Liver (tissue), 9 donors: Measurements from ENCODE around the gene TMEM109. TPM values are rescaled to one million over a fixed set of nuclear protein-coding genes. Genes with fewer than 3 reads are reported as not detected.

Experiments
- DNase-seq: peaks from one replicate; pipeline ENCODE4 v3.0.0-alpha.2; 2017; ENCODE audit warnings: low spot score
- H3K27ac ChIP-seq, 2 donors: one replicate each; pipeline ENCODE4 v1.7.0; 2013; ENCODE audit warnings: inconsistent platforms in 2 of 2, low read length in 2 of 2, control low read depth in 1 of 2, low read depth in 1 of 2, mild to moderate bottlenecking in 1 of 2
- H3K27me3 ChIP-seq, 4 donors: one replicate each; pipeline versions ENCODE4 v1.6.1 to v1.7.0; 2013; ENCODE audit warnings: low read length in 3 of 4, inconsistent platforms in 1 of 4, mild to moderate bottlenecking in 1 of 4, moderate library complexity in 1 of 4; ENCODE audit not compliant: control insufficient read depth in 4 of 4, insufficient read depth in 4 of 4
- H3K36me3 ChIP-seq, 4 donors: one replicate each; pipeline versions ENCODE4 v1.6.1 to v1.7.0; 2013; ENCODE audit warnings: low read length in 3 of 4, mild to moderate bottlenecking in 3 of 4, low read depth in 1 of 4, moderate library complexity in 1 of 4; ENCODE audit not compliant: control insufficient read depth in 4 of 4, insufficient read depth in 3 of 4
- H3K4me1 ChIP-seq, 4 donors: one replicate each; pipeline versions ENCODE4 v1.6.1 to v1.7.0; 2013; ENCODE audit warnings: low read length in 3 of 4, mild to moderate bottlenecking in 3 of 4, moderate library complexity in 1 of 4; ENCODE audit not compliant: control insufficient read depth in 4 of 4, insufficient read depth in 4 of 4
- H3K4me3 ChIP-seq, 3 donors: one replicate each; pipeline versions ENCODE4 v1.6.1 to v1.7.0; 2013; ENCODE audit warnings: low read length in 3 of 3, control low read depth in 1 of 3, low read depth in 1 of 3, mild to moderate bottlenecking in 1 of 3
- H3K9ac ChIP-seq, 2 donors: one replicate each; pipeline ENCODE4 v1.7.0; 2013; ENCODE audit warnings: low read length in 2 of 2, mild to moderate bottlenecking in 2 of 2, moderate library complexity in 2 of 2, control low read depth in 1 of 2, low read depth in 1 of 2
- H3K9me3 ChIP-seq, 4 donors: one replicate each; pipeline versions ENCODE4 v1.6.1 to v1.7.0; 2013; ENCODE audit warnings: low read length in 3 of 4; ENCODE audit not compliant: control insufficient read depth in 4 of 4
- CTCF ChIP-seq: fragments of 150-350 bp; IDR thresholded peaks from 2 replicates; pipeline ENCODE4 v1.5.1; 2017; ENCODE audit warnings: improper control_type of control experiment, low read depth, low read length; ENCODE audit not compliant: missing input control
- EGR1 ChIP-seq, 2 donors: IDR thresholded peaks; 2 replicates each; pipeline ENCODE4 v1.6.1; 2016 to 2018; ENCODE audit warnings: antibody characterized with exemption in 2 of 2, low read depth in 2 of 2
- FOXA1 ChIP-seq: IDR thresholded peaks from 2 replicates; pipeline ENCODE4 v1.6.1; 2016; ENCODE audit warnings: antibody characterized with exemption
- FOXA2 ChIP-seq: IDR thresholded peaks from 2 replicates; pipeline ENCODE4 v1.6.1; 2016; ENCODE audit warnings: antibody characterized with exemption
- GABPA ChIP-seq, 2 donors: IDR thresholded peaks in 1 of 2; conservative IDR thresholded peaks in 1 of 2; 2 replicates each; pipeline ENCODE4 v1.6.1; 2016; ENCODE audit warnings: antibody characterized with exemption in 2 of 2, mild to moderate bottlenecking in 1 of 2, moderate library complexity in 1 of 2
- HNF4A ChIP-seq, 2 donors: conservative IDR thresholded peaks; 2 replicates each; pipeline ENCODE4 v1.6.1; 2016; ENCODE audit warnings: antibody characterized with exemption in 2 of 2, mild to moderate bottlenecking in 2 of 2
- HNF4G ChIP-seq: IDR thresholded peaks from 2 replicates; pipeline ENCODE4 v1.6.1; 2016; ENCODE audit warnings: antibody characterized with exemption
- JUND ChIP-seq, 2 donors: IDR thresholded peaks; 2 replicates each; pipeline ENCODE4 v1.6.1; 2016; ENCODE audit warnings: antibody characterized with exemption in 2 of 2
- NR2F2 ChIP-seq: IDR thresholded peaks from 2 replicates; pipeline ENCODE4 v1.6.1; 2016; ENCODE audit warnings: antibody characterized with exemption
- RAD21 ChIP-seq, 2 donors: IDR thresholded peaks; 2 replicates each; pipeline ENCODE4 v1.6.1; 2016; ENCODE audit warnings: antibody characterized with exemption in 2 of 2, mild to moderate bottlenecking in 2 of 2
- RXRA ChIP-seq, 2 donors: IDR thresholded peaks; 2 replicates each; pipeline ENCODE4 v1.6.1; 2017 to 2018; ENCODE audit warnings: antibody characterized with exemption in 2 of 2, mild to moderate bottlenecking in 1 of 2
- TAF1 ChIP-seq: conservative IDR thresholded peaks from 2 replicates; pipeline ENCODE4 v1.6.1; 2016; ENCODE audit warnings: antibody characterized with exemption, mild to moderate bottlenecking
- YY1 ChIP-seq: IDR thresholded peaks from 2 replicates; pipeline ENCODE4 v1.6.1; 2016; ENCODE audit warnings: antibody characterized with exemption, mild to moderate bottlenecking
- WGBS: extraction: QIAGEN DNeasy Blood & Tissue Kit; methylation state at CpG from one replicate; pipeline ENCODE4 v1.1.7; 2013; 5-methylcytosine and 5-hydroxymethylcytosine counted together
- polyA plus RNA-seq, 2 donors: library from polyadenylated mRNA; stranded (reverse) in 1 of 2; unstranded in 1 of 2; fragments of 200-250 nt in 1 of 2; fragments of >200 nt in 1 of 2; fragmentation: Nextera tagmentation in 1 of 2; extraction: Ambion mirVana in 1 of 2; gene quantifications; one replicate each; pipeline versions ENCODE4 v1.2.1 to v1.2.3, GENCODE V29; 2013 to 2015
- total RNA-seq, 2 donors: library from RNA; depleted of rRNA; stranded (reverse); fragments of >200 nt; gene quantifications; one replicate each; pipeline ENCODE4 v1.2.3, GENCODE V29; 2014
- TF ChIP-seq, protein P1 (sequence below): IDR thresholded peaks from 2 replicates; pipeline ENCODE4 v1.6.1; 2016; ENCODE audit warnings: antibody characterized with exemption
- TF ChIP-seq, protein P2 (sequence below): IDR thresholded peaks from 2 replicates; pipeline ENCODE4 v1.6.1; 2016; ENCODE audit warnings: antibody characterized with exemption
- TF ChIP-seq, protein P3 (sequence below): IDR thresholded peaks from 2 replicates; pipeline ENCODE4 v1.6.1; 2016; ENCODE audit warnings: antibody characterized with exemption
- TF ChIP-seq, protein P4 (sequence below): IDR thresholded peaks from 2 replicates; pipeline ENCODE4 v1.6.1; 2016; ENCODE audit warnings: antibody characterized with exemption, mild to moderate bottlenecking
- donor health status: healthy.
- donor health status: healthy.
- donor health status: healthy.
- donor health status: healthy.
- donor health status: healthy.

Gene TMEM109
- total and polyA plus RNA-seq, 4 donors = 20.6 to 40.3 (median 30.6) TPM

GRCh38 chr11:60955571-60955970 is 41.6 kb downstream of the TMEM109 start (continued):
- TF ChIP-seq, protein P1, sequence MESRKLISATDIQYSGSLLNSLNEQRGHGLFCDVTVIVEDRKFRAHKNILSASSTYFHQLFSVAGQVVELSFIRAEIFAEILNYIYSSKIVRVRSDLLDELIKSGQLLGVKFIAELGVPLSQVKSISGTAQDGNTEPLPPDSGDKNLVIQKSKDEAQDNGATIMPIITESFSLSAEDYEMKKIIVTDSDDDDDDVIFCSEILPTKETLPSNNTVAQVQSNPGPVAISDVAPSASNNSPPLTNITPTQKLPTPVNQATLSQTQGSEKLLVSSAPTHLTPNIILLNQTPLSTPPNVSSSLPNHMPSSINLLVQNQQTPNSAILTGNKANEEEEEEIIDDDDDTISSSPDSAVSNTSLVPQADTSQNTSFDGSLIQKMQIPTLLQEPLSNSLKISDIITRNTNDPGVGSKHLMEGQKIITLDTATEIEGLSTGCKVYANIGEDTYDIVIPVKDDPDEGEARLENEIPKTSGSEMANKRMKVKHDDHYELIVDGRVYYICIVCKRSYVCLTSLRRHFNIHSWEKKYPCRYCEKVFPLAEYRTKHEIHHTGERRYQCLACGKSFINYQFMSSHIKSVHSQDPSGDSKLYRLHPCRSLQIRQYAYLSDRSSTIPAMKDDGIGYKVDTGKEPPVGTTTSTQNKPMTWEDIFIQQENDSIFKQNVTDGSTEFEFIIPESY = no peak
- TF ChIP-seq GABPA (IDR thresholded peaks at IDR 0.05 in 1 of 2, conservative IDR thresholded peaks at IDR 0.05 in 1 of 2) (no peak), RXRA (IDR thresholded peaks at IDR 0.05) (no peak)

DNA sequence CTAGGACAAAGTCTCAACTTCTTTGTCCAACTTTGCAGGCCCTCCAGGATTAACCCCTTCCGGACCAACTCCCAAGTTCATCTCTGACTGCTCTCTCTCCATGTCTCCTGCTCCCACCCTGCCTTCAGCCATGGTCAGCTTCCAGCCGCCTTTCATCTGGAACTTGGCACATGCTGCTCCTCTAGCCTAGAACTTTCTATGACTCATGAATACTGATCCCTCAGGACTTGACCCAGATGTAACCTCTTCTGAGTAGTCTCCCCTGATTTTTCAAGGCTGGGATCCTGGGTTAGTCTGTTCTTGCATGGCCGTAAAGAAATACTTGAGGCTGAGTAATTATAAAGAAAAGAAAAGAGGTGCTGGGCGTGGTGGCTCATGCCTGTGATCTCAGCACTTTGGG is 43.2 kb downstream of the TMEM109 start:
- H3K27me3 ChIP-seq = peaks cover 0 to 3% (median 0%) of the 10 kb centered on the region in 4 donors
- H3K9me3 ChIP-seq = no peaks in the 10 kb centered on the region
- TF ChIP-seq YY1 = no peak
- no peak for TF ChIP-seq FOXA1
- TF ChIP-seq, protein P1 = no peak
- no peak for TF ChIP-seq JUND (IDR thresholded peaks at IDR 0.05)
- TF ChIP-seq, protein P2, sequence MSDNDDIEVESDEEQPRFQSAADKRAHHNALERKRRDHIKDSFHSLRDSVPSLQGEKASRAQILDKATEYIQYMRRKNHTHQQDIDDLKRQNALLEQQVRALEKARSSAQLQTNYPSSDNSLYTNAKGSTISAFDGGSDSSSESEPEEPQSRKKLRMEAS = no peak
- TF ChIP-seq RAD21 (IDR thresholded peaks at IDR 0.05) = no peak
- TF ChIP-seq TAF1 = no peak
- no peak for TF ChIP-seq HNF4G
- no peak for TF ChIP-seq HNF4A (conservative IDR thresholded peaks at IDR 0.05)
- no peak overlapping the region for H3K4me3 ChIP-seq
- DNase-seq = no peak
- no peak overlapping the region for H3K9ac ChIP-seq
- 84% methylated on average over 4 of the region's 4 CpGs for WGBS
- no peaks in the 10 kb centered on the region for H3K36me3 ChIP-seq
- H3K4me1 ChIP-seq = peaks cover 0 to 7% (median 5%) of the 10 kb centered on the region in 4 donors
- H3K27ac ChIP-seq = no peak overlapping the region

DNA sequence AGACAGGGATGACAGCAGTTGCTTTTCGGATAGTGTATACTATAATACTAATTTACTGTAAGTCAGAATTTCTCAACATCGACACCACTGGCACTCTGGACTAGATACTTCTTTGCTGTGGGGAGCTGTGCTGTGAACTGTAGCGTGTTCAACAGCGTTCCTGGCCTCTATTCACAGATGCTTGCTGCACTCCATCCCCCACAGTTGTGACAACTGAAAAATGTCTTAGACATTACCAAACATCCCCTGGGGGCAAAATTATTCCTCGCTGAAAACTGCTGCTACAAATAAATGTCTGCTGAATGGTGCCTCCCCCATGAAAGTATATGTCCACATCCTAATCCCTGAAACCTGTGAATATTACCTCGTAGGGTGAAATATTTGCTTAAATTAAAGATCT is 45.5 kb downstream of the TMEM109 start:
- DNase-seq = no peak
- 84% methylated on average over 6 of the region's 6 CpGs for WGBS
- Histone ChIP-seq H3K4me1 (no peaks in the 10 kb centered on the region), H3K4me3 (no peak overlapping the region), H3K27ac (no peak overlapping the region), H3K9ac (no peak overlapping the region), H3K9me3 (no peaks in the 10 kb centered on the region), H3K36me3 (no peaks in the 10 kb centered on the region), H3K27me3 (peaks cover 0 to 3% (median 0%) of the 10 kb centered on the region in 4 donors)
- TF ChIP-seq, protein P3, sequence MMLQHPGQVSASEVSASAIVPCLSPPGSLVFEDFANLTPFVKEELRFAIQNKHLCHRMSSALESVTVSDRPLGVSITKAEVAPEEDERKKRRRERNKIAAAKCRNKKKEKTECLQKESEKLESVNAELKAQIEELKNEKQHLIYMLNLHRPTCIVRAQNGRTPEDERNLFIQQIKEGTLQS = no peak
- TF ChIP-seq YY1 (no peak), JUND (IDR thresholded peaks at IDR 0.05) (no peak), GABPA (IDR thresholded peaks at IDR 0.05 in 1 of 2, conservative IDR thresholded peaks at IDR 0.05 in 1 of 2) (no peak), NR2F2 (no peak), CTCF (no peak), RXRA (IDR thresholded peaks at IDR 0.05) (no peak), FOXA1 (no peak), FOXA2 (no peak), EGR1 (IDR thresholded peaks at IDR 0.05; ENCODE audit: low read depth in 2 of 2) (no peak), HNF4A (conservative IDR thresholded peaks at IDR 0.05) (no peak), TAF1 (no peak), RAD21 (IDR thresholded peaks at IDR 0.05) (no peak)
- TF ChIP-seq, protein P2 = no peak
- TF ChIP-seq, protein P4, sequence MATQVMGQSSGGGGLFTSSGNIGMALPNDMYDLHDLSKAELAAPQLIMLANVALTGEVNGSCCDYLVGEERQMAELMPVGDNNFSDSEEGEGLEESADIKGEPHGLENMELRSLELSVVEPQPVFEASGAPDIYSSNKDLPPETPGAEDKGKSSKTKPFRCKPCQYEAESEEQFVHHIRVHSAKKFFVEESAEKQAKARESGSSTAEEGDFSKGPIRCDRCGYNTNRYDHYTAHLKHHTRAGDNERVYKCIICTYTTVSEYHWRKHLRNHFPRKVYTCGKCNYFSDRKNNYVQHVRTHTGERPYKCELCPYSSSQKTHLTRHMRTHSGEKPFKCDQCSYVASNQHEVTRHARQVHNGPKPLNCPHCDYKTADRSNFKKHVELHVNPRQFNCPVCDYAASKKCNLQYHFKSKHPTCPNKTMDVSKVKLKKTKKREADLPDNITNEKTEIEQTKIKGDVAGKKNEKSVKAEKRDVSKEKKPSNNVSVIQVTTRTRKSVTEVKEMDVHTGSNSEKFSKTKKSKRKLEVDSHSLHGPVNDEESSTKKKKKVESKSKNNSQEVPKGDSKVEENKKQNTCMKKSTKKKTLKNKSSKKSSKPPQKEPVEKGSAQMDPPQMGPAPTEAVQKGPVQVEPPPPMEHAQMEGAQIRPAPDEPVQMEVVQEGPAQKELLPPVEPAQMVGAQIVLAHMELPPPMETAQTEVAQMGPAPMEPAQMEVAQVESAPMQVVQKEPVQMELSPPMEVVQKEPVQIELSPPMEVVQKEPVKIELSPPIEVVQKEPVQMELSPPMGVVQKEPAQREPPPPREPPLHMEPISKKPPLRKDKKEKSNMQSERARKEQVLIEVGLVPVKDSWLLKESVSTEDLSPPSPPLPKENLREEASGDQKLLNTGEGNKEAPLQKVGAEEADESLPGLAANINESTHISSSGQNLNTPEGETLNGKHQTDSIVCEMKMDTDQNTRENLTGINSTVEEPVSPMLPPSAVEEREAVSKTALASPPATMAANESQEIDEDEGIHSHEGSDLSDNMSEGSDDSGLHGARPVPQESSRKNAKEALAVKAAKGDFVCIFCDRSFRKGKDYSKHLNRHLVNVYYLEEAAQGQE = no peak
- TF ChIP-seq, protein P1 = no peak
